ENCODE measurements around the gene GPBAR1. TPM values are rescaled to one million over a fixed set of nuclear protein-coding genes. Genes with fewer than 3 reads are reported as not detected.
A peak's percentile ranks its signal among the peaks of the same experiment; 100 is the strongest.

Gene GPBAR1
- total RNA-seq, 1 donor from 2014 or later: 0.77 TPM

DNA sequence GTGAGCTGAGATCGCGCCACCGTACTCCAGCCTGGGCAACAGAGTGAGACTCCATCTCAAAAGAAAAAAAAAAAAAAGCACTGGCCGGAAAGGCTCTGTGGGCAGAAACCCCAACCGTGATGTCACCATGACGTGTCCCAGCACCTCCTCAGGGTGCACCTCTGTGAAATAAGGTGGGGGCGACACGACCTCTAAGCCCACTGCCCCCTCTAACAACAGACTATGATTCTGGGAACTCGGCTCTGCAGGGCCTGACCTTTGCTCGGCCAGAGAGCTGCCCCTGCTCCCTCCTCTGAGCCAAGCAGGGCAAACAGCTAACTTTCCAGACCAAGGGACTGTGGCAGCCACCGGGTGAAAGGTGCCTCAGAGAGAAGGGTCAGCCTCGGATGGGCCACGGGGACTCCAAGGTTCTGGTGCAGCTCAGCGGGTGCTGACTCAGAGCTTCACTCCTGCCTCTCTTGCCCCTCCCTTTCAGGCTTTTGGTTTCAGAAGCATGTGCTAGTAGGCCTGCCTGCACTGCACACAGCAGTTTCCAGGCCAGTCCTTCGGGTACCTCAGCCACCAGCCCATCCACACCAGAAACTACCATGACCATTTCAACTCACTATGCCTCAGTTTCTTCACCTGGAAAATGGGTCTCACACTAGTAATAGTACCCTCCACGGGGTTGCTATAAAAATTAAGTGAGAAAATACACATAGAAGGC is 23.4 kb downstream of the GPBAR1 start:
- Mint-ChIP-seq H3K27ac (ENCODE audit: unreplicated experiment) (no peak overlapping the region), H3K36me3 (ENCODE audit: low read depth, unreplicated experiment) (peaks cover 20% of the 10 kb centered on the region), H3K4me1 (ENCODE audit: unreplicated experiment) (peaks cover 30% of the 10 kb centered on the region), H3K4me3 (ENCODE audit: unreplicated experiment) (no peak overlapping the region), H3K9me3 (ENCODE audit: unreplicated experiment) (no peaks in the 10 kb centered on the region), H3K27me3 (ENCODE audit: unreplicated experiment) (peaks cover 12% of the 10 kb centered on the region)
- TF ChIP-seq, protein P1, sequence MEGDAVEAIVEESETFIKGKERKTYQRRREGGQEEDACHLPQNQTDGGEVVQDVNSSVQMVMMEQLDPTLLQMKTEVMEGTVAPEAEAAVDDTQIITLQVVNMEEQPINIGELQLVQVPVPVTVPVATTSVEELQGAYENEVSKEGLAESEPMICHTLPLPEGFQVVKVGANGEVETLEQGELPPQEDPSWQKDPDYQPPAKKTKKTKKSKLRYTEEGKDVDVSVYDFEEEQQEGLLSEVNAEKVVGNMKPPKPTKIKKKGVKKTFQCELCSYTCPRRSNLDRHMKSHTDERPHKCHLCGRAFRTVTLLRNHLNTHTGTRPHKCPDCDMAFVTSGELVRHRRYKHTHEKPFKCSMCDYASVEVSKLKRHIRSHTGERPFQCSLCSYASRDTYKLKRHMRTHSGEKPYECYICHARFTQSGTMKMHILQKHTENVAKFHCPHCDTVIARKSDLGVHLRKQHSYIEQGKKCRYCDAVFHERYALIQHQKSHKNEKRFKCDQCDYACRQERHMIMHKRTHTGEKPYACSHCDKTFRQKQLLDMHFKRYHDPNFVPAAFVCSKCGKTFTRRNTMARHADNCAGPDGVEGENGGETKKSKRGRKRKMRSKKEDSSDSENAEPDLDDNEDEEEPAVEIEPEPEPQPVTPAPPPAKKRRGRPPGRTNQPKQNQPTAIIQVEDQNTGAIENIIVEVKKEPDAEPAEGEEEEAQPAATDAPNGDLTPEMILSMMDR (IDR thresholded peaks at IDR 0.05; ENCODE audit: unreplicated experiment): no peak
- no peak for DNase-seq (ENCODE audit: low spot score)

DNA sequence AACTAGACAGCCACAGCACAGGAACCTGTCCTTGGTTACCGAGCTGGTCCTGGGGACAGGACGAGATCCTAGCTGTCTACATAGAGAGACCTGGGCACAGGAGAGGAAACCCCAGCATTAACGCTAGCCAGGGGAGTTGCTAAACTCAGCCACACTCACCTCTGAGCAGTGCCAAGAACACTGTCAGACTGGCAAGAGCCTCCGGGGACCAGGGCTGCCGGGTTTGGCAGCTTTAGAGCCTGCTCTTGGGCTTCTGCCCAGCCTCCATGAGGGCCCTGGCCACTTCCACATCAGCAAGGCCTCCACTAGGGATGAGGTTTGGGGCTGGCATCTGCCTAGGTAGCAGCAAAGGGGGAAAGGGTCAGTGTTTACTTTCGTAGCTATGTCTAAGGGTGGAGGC is 24.8 kb downstream of the GPBAR1 start:
- peaks cover 41% of the 10 kb centered on the region for H3K4me1 Mint-ChIP-seq (ENCODE audit: unreplicated experiment)
- no peak overlapping the region for H3K4me3 Mint-ChIP-seq (ENCODE audit: unreplicated experiment)
- H3K36me3 Mint-ChIP-seq (ENCODE audit: low read depth, unreplicated experiment): peaks cover 18% of the 10 kb centered on the region
- no peak for DNase-seq (ENCODE audit: low spot score)
- no peaks in the 10 kb centered on the region for H3K9me3 Mint-ChIP-seq (ENCODE audit: unreplicated experiment)
- TF ChIP-seq, protein P1 (IDR thresholded peaks at IDR 0.05; ENCODE audit: unreplicated experiment): no peak
- no peak overlapping the region for H3K27ac Mint-ChIP-seq (ENCODE audit: unreplicated experiment)
- peaks cover 14% of the 10 kb centered on the region for H3K27me3 Mint-ChIP-seq (ENCODE audit: unreplicated experiment)

DNA sequence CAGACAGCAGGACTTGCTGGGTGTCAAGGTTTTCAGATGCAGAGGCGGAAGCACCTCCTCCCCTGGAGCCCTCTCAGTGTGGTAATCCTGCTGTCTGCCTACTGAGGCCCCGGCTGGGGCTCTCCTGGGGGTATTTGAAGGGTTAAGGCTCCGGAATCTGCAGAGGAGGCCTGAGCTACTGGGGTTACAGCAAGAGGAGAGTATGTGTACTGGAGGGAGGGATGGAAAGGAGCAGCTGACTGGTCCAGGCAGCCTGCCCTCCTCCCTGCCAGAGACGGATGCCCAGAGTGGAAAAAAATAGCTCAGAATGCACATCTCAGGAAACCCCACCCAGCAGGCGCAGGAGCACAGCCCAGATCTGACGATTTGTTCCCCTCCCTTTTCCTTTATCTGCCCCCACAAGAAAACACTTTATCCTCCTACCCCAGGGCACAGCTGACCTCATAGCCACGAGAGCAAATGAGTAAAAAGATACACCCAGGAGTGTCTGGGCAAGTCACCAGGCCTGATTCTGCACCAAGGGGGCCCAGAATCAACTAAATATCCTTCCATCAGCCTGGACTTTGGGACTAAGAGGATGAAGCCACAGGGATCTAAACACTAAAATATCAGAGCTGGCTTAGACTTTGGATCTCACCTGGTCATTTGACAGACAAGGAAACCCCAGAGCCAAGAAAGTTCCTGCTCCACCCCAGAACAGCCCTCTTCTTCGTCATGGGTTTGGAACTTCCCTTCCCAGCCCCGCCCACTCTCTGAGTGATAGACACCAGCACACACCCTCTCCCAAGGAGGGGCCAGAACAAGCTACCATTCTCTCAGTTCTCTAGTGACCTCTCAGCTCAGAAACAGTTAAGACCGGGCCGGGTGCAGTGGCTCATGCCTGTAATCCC is 26.0 kb downstream of the GPBAR1 start:
- Mint-ChIP-seq H3K4me3 (ENCODE audit: unreplicated experiment) (peak overlapping the region; percentile 57), H3K27me3 (ENCODE audit: unreplicated experiment) (peaks cover 14% of the 10 kb centered on the region), H3K36me3 (ENCODE audit: low read depth, unreplicated experiment) (peaks cover 14% of the 10 kb centered on the region), H3K9me3 (ENCODE audit: unreplicated experiment) (no peaks in the 10 kb centered on the region), H3K4me1 (ENCODE audit: unreplicated experiment) (peaks cover 50% of the 10 kb centered on the region), H3K27ac (ENCODE audit: unreplicated experiment) (peak overlapping the region; percentile 85)
- peak; percentile 69 for DNase-seq (ENCODE audit: low spot score)
- TF ChIP-seq, protein P1 (IDR thresholded peaks at IDR 0.05; ENCODE audit: unreplicated experiment): no peak

DNA sequence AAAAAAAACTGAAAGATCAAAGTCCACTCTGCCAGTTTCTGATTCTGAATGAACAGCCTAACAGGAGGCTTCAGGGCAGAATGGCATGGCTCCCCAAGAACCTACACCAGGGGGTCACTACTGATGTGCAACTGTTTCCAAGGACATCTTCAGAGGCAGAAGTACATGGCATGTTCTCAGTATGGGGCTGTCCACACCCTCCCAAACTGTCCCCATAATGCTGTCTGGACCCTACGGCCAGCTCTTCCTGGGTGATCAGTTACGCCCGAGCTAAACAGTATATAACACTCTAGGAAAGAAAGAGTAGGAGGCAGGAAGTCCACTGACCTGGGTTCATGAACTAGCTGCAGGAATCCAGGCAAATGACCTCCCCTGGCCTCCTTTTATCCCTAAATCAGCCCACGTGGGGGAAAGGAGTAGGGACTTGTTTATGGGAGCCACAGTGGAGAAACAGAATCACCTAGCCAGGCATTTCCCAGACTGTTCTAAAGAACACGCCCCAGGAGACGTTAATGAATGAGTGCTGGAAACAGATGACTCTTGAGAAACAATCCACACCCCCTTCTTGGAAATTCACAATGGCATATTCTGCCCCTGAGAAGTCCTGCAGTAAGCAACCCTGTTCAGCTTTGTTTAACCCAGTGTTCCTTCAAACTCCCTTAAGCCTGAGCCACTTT is 29.0 kb downstream of the GPBAR1 start:
- Mint-ChIP-seq H3K36me3 (ENCODE audit: low read depth, unreplicated experiment) (peaks cover 13% of the 10 kb centered on the region), H3K9me3 (ENCODE audit: unreplicated experiment) (no peaks in the 10 kb centered on the region), H3K27ac (ENCODE audit: unreplicated experiment) (peak overlapping the region; percentile 72), H3K4me1 (ENCODE audit: unreplicated experiment) (peaks cover 54% of the 10 kb centered on the region), H3K27me3 (ENCODE audit: unreplicated experiment) (peaks cover 9% of the 10 kb centered on the region), H3K4me3 (ENCODE audit: unreplicated experiment) (peak overlapping the region; percentile 57)
- no peak for DNase-seq (ENCODE audit: low spot score)
- TF ChIP-seq, protein P1 (IDR thresholded peaks at IDR 0.05; ENCODE audit: unreplicated experiment): no peak

All from endothelial cell (in vitro differentiated cells).